ENCODE results near the gene ZNF221.

ZNF221 gene

GRCh38 chr19:43960411-43960810 lies 9.4 kb downstream of the ZNF221 start:
- DNase-seq = no peak

- DNase-seq = no peak
These were observed 15.2 kb downstream of the ZNF221 start for GRCh38 chr19:43966079-43966694.

- no peak for DNase-seq
These were observed 25.7 kb downstream of the ZNF221 start for GRCh38 chr19:43976732-43977131.

GRCh38 chr19:43983544-43983911 lies 32.5 kb downstream of the ZNF221 start:
- DNase-seq = no peak

- DNase-seq = peak; percentile 81
These were observed 33.1 kb downstream of the ZNF221 start, which contains the start of gene ZNF155 for GRCh38 chr19:43983912-43984686. ZNF155 (plus strand) TSS chr19:43984188; CDS start chr19:43988544, 4,356 bp downstream.

GRCh38 chr19:43984687-43985000 lies 33.6 kb downstream of the ZNF221 start:
- no peak for DNase-seq

GRCh38 chr19:43997631-43998290 lies 46.7 kb downstream of the ZNF221 start:
- no peak for DNase-seq

- no peak for DNase-seq
These were observed 51.2 kb downstream of the ZNF221 start for GRCh38 chr19:44002212-44002565.

- DNase-seq = peak; percentile 75
These were observed 51.8 kb downstream of the ZNF221 start, which contains the start of gene ZNF230 for GRCh38 chr19:44002566-44003460. ZNF230 (plus strand) TSS chr19:44002957; CDS start chr19:44007079, 4,122 bp downstream.

- no peak for DNase-seq
These were observed 52.5 kb downstream of the ZNF221 start for GRCh38 chr19:44003461-44004009.

- no peak for DNase-seq
These were observed 54.9 kb downstream of the ZNF221 start for GRCh38 chr19:44005973-44006372.

- no peak for DNase-seq
These were observed 56.4 kb downstream of the ZNF221 start for GRCh38 chr19:44007473-44007872.

GRCh38 chr19:44010468-44010867 lies 59.4 kb downstream of the ZNF221 start:
- DNase-seq = no peak

Measured in T1000 (cell line).